ENCODE results near the gene TPGS2.
A peak's percentile ranks its signal among the peaks of the same experiment; 100 is the strongest.
"Not testable (repeated sequence)": the region's sequence is repeated elsewhere in the genome, so short reads cannot be mapped to it uniquely, and the experiment has no call there.

TPGS2 gene, protein sequence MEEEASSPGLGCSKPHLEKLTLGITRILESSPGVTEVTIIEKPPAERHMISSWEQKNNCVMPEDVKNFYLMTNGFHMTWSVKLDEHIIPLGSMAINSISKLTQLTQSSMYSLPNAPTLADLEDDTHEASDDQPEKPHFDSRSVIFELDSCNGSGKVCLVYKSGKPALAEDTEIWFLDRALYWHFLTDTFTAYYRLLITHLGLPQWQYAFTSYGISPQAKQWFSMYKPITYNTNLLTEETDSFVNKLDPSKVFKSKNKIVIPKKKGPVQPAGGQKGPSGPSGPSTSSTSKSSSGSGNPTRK

DNA sequence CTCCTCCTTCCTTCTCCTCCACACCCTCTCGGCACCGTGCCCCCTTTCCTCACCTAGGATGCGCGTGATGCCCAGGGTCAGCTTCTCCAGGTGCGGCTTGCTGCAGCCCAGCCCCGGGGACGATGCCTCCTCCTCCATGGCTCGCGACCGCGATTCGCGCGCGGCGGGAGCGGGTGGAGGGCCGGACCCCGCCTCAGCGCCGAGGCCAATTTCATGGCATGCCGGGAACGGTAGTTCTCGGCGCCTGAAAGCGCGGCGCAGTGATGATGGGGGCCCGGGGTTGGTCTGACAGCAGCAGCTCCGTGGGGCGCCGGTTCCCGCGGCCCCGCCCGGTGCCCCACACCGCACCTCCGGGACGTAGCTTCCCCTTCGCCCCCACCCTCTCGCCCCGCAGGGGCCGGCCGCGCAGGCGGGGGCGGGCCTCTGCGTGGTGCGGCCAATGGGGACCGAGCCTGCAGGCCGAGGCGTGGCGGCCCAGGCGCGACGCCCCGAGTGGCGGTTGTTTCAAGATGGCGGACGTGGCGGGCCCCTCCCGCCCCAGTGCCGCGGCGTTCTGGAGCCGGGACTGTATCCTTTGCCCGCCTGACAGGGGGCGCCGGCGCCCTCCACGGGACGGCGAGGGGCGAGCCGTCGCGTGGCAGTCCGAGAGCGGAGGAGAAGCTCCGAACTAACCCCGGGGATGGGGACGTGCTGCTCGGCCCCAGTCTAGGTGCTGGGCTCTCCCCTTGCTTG, at the start of gene TPGS2, which contains the start of gene KIAA1328:
Gene TPGS2, minus strand, starts transcription at position 373 of the 732 bp plus-strand sequence. Its CDS starts 235 bp downstream, at position 138.
Gene KIAA1328, plus strand, starts transcription at position 498 of the 732 bp plus-strand sequence. Its CDS starts 12 bp downstream, at position 510.
- peak; percentile 77 for DNase-seq

DNA sequence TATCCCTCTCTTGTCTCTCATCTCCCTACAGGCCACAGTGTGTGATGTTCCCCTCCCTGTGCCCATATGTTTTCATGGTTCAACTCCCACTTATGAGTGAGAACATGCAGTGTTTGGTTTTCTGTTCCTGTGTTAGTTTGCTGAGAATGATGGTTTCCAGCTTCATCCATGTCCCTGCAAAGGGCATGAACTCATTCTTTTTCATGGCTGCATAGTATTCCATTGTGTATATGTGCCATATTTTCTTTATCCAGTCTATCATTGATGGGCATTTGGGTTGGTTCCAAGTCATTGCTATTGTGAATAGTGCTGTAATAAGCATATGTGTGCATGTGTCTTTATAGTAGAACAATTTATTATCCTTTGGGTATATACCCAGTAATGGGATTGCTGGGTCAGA, 45.0 kb upstream of the TPGS2 start:
- DNase-seq, result not testable (repeated sequence)

DNA sequence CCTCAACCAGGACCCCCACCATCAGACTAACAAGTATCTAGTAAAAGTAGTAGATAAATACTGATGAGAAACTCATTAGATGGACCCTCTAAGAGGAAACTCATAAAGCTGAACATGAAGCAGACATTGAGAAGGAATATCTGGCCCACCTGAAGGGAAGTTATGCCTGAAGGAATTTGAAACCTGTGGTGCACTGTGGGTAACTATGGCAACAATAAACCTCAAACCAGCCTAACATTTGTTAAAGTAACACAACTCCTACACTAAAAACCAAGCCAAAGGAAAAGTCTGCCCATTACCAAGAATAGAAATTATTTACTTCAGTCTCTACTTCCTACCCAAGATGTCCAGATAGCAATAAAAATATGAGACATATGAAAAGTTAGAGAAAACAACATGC, 43.5 kb upstream of the TPGS2 start:
- DNase-seq, result no peak

DNA sequence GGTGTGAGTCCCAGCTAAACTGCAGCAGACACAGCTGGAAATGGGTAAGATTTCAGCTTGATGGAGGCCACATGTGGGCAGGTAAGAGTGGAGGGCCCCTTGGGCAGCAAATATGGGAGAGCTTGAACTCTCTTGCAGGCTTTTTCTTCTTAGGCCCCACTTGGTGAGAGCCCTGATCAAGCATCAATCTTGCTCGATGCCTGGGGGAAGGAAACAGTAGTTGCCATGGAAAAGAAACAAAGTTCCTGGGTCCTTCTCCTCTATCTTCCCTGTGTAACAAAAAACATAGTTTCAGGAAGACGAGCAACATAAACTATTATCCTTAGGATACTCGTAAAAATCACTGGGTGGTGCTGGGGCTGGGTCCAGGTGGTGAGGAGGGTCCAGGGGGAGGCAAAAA, 43.0 kb upstream of the TPGS2 start:
- no peak for DNase-seq

DNA sequence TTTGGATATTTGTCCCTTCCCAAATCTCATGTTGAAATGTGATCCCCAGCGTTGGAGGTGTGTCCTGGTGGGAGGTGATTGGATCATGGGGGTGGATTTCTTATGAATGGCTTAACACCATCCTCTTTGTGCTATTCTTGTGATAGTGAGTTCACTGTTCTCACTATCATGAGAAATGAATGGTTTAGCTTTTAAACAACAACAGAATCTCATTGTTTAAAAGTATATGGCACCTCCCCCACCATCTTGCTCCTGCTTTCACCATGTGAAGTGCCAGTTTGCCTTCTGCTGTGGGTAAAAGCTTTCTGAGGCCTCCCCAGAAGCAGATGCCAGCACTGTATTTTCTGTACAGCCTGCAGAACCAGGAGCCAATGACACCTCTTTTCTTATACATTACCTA, 38.3 kb upstream of the TPGS2 start:
- no peak for DNase-seq

DNA sequence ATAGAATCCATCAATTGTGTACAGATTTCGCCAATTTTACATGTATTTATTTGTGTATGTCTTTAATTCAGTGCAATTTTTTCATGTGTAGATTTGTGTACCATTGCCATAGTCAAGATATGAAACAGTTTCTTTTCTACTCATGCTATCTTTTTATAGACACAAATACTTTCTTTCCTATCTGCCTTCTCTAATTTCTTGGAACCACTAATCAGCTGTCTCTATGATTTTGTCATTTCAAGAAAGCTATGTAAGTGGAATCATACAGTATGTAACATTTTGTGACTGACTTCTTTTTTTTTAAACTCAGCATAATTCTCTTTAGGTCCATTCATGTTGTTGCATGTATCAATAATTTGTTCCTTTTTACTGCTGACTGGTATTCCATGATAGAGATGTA, 33.4 kb upstream of the TPGS2 start:
- no peak for DNase-seq

DNA sequence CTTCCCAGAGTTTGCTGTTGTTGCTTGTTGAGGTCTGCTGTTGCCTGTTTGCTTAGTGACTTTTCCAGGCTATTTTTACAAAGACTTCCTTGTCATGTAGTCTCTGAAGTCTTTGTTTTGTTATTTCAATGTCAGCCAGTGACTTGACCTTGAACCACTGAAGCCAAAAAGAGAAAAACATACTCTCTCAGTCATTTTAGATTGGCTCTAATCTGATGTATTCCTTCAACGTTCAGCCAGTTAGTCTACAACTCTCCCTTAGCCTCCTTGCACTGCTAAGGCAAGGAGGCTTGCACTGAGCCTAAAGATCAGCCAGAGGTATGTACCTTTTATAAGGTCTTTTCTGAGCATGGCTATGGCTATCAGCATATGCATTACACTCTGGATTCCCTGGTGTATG, 28.0 kb upstream of the TPGS2 start:
- no peak for DNase-seq

DNA sequence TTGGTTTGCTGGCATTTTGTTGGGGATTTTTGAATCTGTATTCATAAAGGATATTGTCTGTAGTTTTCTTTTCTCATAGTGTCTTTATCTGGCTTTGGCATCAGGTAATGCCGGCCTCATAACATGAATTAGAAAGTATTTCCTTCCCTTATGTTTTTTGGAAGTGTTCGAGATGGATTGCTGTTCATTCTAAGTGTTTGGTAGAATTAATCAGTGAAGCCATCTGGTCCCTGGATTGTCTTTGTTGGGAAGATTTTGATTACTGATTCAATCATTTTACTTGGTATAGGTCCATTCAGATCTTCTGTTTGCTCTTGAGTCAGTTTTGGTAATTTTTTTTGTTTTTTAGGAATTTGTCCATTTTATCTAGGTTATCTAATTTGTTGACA, 22.4 kb upstream of the TPGS2 start:
- DNase-seq, result no peak

DNA sequence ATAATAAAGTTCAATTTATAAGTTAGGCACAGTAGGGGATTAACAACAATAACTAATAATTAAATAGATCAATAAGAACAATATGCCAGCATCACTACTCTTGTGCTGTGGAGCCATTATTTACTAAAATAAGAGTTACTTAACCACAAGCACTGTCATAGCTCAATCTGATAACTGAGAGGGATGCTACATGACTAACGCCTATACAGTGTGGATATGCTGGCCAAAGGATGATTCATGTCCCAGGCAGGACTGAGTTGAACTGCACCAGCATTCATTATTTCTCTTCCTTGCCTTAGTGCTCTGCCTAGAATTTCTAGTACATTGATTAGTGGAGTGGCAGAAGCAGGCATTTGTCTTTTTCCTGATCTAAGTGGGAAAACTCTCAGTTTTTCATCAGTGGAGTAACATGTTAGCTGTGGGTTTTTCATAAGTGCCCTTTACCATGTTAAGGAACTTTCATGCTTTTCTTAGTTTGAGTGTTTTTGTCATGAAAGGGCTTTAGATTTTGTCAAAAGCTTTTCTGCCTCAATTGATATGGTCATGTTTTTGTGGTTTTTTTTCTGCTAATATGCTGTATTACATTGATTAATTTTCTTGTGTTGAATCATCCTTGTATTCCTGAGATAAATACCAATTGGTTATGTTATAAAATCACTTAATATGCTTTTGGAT, 21.9 kb upstream of the TPGS2 start:
- peak; percentile 7 for DNase-seq

DNA sequence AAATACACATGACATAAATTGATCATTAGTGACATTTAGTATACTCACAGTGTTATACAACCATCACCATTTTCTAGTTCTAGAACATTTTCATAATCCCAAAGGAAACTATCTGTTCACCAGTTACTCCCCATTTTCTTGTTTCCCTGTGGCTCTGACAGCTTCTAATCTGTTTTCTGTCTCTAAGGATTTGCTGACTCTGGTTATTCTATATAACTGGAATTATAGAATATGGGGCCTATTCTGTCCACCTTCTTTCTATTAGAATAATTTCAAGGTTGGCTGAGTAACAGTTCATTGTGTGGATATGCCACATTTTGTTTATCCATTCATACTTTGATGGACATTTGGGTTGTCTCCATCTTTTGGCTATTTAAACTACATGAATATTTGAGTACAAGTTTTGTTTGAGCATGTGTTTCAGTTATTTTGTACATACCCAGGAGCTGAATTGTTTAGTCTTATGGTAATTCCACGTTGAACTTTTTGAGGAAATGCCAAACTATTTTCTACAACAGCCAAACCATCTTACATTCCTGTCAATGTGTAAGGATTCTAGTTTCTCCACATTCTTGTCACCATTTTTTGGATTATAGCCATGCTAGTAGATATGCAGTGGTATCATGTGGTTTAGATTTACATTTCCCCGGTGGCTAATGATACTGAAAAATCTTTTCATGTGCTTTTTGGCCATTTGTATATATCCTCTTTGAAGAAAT, 20.6 kb upstream of the TPGS2 start:
- no peak for DNase-seq

DNA sequence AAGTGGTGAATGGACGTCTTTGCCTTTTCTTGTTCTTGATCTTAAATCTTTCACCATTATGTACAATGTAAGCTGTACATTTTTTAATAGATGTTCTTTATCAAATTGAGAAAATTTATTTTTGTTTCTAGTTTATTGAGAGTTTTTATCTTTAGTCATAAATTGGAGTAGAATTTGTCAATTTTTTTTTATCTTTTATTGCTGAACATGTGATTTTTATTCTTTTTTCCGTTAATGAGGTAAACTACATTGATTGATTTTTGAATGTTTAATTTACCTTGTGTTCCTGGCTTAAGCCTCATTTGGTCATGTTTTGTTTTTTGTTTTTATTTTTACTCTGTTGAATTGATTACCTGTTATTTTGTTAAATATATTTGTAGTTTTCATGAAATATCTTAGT, 19.8 kb upstream of the TPGS2 start:
- DNase-seq, result no peak

DNA sequence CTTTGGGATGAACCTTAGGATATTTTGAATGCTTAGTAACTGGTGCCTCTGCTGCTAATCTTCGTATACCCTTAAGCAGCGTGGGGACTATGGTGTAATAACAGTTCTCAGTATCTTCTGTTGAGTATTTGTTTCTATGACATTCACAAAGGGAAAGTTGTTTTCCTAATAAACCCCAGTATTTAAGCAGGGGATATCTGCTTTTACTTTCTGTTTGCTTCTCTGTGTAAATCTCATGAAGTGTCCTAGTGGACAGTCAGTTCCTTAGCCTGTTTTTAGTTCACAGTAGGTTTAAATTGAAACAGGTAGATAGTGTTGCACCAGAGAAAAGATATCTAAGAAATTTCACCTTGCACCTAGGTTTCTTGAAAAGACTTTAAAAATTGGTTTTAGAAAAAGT, 15.0 kb upstream of the TPGS2 start:
- no peak for DNase-seq

DNA sequence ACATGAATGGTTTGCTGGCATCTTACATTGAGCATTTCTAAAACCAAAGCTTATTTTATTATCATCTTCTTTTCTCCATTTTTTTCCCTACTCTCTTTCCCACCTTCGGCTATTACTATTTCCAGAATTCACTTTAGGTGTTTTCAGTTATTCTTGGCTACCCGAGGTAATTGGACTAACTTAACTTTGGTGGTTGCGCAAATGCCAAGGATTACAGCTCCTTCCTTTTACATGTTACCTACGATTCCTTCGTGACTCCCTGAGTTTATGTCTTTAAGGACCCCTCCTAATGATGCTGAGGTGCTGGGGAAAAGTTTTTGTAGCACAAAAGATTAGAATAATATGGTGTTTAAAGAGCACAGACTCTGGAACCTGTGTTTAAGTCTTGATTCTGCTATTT, 14.4 kb upstream of the TPGS2 start:
- no peak for DNase-seq

DNA sequence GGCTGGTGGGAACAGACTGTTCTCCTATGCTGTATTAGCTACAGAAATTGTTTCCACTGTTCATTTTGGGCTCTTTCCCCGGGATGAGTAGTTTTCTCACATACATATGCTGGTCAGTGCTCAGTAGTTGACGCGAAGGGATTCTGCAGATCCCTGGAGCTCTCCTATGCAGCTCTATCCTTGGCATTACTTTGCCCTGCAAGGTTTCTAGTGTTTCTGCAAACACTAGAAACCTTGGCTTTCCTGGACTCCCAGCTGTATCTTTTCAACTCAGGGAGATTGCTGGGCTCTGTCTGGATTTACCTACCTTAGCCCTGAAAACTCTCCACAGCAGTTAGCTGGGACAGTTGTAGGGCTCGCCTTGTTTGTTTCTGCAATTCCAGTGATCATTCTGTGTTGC, 11.0 kb upstream of the TPGS2 start:
- DNase-seq, result no peak

DNA sequence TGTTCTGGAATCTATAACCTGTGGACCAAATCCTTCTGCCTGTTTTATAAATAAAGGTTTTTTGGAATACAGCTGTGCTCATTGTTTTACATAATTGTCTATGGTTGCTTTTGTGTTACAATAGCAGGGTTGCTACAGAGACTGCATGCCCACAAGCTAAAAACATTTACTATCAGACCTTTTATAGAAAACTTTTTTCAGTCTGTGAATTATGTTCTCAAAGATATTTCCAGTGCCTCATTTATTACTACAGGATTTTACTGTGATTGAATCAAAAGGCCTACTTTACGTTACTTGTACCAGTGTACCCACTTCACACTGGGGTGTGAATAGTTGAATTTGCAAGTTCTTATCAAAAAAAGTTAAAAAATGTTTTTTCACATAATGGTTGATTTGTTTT, 7.1 kb upstream of the TPGS2 start:
- no peak for DNase-seq

DNA sequence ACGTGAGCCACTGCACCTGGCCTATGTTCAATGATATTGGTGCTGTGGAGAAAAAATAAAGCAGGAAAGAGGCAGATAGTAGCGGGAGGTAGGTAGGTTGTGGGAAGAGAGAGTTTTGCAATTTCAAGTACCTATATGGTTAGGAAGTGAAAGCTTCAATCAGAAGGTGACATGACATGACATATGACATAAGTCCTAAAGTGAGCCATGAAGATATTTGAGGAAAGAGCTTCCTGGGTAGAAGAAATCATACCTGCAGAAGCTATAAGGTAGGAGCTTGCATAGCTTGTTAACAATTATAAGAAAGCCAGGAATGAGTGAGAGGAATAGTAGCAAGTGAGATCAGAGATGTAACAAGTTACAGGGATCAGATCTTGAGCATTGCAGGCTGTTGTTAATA, 4.3 kb upstream of the TPGS2 start:
- no peak for DNase-seq

DNA sequence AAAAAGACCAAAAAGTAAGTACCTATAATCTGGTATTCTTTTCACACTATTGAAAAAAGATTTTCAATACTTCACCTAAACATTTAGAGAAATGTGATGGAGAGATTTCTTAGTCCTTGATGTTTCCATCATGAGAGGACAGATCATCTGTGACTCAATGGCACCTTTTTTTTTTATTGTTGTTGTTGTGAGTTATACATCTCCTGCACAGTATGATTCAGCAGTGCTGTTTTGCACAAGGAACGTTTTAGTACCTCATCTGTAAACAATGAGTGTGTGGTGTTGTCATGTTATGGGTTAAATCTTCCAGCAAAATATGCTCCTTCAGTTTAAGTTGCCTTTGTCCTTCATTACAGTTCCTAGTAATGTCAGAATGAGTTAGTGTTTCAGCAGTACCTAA, 2.3 kb upstream of the TPGS2 start:
- DNase-seq, result no peak

DNA sequence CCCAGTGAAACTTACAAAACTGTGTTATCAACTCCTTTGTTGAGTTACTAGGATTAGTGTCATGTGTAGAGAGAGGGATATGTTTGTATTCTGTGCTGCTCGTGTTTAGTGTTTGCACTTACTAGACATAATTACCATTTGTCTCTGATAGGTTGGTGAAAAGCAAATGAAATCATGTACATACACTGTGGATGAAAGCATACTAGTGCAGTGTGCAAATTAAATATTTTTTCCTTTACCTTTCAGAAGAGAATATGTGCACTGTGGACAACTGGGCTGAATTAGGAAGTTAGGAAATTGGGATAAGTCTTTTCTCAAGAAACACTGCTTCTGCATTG, 1.3 kb upstream of the TPGS2 start:
- DNase-seq, result no peak

DNA sequence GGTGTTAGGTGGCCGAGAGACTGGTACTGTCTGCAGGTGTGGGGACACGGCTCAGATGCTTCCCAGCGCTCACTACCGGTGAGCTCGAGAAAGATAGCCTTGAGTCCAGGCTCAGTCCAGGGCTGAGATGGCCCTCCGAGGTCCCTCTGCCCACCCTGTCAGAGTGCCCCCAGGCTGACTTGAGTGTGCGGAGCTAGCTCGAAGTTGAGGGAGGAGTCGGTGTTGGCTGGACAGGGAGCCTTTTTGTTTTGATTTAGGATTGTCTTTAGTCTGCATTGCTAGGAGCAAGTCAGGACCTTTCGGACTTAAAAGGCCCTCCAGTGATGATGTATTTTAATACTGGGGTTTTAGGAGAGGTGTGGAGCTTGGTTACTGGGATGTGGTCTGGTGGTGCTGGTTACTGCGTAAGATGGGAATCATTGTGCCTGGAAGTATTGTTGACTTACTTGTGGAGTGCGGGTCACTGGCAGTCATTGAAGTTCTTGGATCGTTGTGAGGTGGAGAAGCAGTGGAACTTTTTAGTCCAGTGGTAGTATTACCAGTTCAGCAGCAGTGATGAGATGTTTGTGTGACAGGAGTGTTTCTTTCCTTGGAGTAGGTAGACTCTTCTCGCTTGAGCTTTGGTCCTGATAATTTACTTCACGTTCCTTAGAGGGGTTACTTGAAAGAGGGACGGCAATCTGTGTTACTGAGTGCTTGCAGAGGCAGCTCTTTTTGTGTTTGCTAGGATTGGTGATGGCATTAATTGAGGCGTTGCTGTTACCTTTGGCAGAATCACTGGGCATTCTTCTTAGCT, 758 bp upstream of the TPGS2 start:
- DNase-seq, result no peak

DNA sequence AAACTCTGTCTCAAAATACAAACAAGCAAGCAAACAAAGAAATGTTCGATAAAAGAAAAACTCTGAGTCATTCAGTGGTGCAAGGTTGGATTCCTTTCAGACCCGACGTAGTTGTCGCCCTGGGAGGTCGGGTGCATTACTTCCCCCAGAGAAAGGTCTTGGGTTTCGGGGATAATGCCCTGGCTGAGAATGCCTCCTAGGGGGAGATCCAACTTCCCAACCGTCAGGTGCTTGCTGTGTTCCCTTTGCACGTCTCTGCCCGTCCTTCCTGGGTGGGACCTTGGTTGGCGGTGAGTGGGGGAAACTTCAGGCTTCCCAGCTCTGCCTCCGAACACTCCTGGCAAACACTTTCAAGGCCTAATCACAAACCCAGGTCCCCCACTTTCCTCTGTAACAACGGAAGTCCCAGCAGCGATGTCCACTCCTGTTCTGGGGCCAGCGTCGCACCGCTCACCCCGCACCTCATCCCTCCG, 609 bp downstream of the TPGS2 start:
- no peak for DNase-seq

DNA sequence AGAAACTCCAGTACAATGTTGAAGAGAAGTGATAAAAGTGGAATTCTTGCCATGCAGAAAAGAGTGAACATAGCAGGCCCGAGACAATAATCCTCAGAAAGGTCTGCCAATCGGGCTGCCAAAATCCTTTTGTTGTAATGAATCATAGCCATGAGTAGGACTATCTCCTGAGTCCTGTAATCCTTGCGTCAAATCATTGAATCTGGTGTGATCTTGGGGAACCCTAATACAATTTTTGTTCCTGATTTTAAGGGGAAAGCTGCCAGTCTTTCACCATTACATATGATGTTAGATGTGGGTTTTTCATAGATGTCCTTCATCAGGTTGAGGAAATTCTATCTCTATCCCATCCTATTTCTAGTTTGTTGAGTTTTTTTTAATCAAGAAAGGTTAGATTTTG, 2.2 kb downstream of the TPGS2 start:
- no peak for DNase-seq

DNA sequence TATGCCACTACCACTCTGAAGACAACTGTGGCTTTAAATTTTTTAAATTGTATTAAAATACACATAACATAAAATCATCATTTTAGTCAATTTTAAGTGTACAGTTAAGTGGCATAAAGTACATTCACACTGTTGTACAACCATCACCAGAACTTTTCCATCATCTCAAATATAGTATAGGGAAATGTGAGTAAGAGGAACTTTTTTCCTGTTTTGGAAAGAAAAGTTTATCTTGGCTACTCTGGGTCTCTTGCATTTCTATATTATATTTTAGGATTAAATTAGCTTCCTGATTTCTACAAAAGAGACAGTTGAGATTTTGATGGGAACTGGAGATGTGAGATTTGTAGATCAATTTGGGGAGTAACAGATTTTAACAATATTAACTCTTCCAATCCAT, 3.3 kb downstream of the TPGS2 start:
- no peak for DNase-seq

DNA sequence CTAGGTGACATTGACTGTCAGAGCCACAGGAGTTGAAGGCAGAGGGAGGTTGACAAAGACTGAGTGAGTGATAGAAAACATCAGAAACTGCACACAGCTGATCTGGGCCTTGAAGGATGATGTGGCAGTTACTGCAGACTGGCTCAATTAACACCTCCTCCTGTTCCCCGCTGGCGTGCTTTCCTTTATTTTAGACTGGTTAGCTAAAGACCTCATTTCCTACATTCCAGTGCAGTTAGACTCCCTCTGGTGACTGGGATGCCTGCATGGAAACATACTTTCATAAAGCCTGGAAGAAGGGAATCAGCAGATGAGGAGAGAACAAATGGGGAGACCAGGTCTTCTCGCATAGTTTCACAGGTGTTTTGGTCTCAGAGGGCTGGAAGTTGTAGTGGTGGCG, 7.1 kb downstream of the TPGS2 start:
- DNase-seq, result no peak
